AG09309 (cell line): ENCODE results near the gene CREG2.

ENCODE experiments used
- DNase-seq: peaks from one replicate; pipeline ENCODE4 v3.0.0-alpha.2; 2010; ENCODE audit warnings: low read depth
- H3K4me3 ChIP-seq: 2 replicates; pipeline ENCODE4 v1.5.1; 2011; ENCODE audit warnings: mild to moderate bottlenecking, low read depth, low read length, moderate library complexity; ENCODE audit not compliant: control insufficient read depth
- TF ChIP-seq, protein P1 (sequence below): IDR thresholded peaks from 2 replicates; pipeline ENCODE4 v1.5.1; 2011; ENCODE audit warnings: mild to moderate bottlenecking, low read depth, low read length, inconsistent platforms; ENCODE audit not compliant: insufficient read depth, control insufficient read depth; ENCODE audit errors: missing control alignments

CREG2 gene

DNA sequence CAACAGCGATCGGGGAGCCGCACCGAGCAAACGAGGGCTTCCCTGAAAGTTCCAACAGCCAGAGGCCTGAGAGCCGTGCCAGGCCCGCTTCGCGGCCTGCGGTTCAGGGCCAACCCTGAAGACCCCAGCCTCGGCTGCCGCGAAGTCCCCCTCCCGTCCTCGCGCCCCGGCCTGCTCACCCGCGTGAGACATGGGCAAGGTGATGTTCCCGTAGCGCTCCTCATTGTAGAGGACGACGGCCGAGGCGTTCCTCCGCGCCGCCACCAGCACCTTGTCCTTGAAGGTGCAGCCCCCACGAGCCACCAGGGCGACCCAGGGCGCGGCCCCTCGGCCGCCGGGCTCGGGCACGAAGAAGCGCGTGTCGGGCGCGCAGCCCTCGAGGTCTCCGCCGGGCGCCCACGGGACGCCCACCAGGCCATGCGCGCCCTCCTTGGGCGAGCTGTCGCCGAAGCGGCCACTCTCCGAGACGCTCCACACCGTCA, 79.3 kb downstream of the CREG2 start:
- TF ChIP-seq, protein P1, sequence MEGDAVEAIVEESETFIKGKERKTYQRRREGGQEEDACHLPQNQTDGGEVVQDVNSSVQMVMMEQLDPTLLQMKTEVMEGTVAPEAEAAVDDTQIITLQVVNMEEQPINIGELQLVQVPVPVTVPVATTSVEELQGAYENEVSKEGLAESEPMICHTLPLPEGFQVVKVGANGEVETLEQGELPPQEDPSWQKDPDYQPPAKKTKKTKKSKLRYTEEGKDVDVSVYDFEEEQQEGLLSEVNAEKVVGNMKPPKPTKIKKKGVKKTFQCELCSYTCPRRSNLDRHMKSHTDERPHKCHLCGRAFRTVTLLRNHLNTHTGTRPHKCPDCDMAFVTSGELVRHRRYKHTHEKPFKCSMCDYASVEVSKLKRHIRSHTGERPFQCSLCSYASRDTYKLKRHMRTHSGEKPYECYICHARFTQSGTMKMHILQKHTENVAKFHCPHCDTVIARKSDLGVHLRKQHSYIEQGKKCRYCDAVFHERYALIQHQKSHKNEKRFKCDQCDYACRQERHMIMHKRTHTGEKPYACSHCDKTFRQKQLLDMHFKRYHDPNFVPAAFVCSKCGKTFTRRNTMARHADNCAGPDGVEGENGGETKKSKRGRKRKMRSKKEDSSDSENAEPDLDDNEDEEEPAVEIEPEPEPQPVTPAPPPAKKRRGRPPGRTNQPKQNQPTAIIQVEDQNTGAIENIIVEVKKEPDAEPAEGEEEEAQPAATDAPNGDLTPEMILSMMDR, result no peak
- no peak for DNase-seq
- peak overlapping the region; percentile 89 for H3K4me3 ChIP-seq

DNA sequence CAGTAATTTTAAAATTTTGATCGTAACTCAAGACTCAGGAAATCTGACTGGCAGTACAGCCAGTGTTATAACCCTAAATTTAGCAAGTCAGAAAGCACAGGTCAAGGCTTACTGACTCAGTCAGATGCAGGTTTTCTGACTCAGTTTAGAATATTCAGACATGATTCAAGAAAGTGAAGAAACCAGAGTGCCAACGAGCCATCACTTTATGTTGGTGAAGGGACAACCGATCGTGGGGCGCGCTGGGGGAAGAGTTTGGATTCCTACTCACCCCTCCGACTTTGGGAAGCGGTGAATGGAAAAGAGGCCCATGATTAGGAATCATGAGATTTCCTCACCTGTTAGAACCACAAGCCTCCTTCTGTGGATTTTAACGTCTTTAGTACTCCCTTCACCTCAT, 79.8 kb downstream of the CREG2 start:
- DNase-seq, result no peak
- peak overlapping the region; percentile 89 for H3K4me3 ChIP-seq
- TF ChIP-seq, protein P1, result no peak

DNA sequence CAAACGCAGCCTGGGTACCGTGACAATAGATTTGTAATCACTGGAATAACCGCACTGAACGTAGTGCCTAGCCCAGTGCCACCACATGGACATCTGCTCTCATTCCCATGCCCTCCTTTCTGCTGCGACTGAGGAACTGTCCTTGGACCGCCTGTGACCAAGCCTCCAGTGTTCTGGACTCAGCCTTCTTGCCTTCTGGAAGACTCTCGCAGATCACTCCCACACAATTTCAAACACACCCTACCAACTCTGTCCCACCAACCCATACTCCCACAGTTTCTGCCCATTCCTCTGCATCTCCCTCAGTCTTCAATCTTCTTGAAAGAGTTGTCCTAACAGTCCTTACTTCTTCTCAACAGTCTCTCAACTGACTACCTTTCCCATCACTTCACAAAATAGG, 80.9 kb downstream of the CREG2 start:
- TF ChIP-seq, protein P1, result no peak
- no peak for DNase-seq
- peak overlapping the region; percentile 89 for H3K4me3 ChIP-seq

DNA sequence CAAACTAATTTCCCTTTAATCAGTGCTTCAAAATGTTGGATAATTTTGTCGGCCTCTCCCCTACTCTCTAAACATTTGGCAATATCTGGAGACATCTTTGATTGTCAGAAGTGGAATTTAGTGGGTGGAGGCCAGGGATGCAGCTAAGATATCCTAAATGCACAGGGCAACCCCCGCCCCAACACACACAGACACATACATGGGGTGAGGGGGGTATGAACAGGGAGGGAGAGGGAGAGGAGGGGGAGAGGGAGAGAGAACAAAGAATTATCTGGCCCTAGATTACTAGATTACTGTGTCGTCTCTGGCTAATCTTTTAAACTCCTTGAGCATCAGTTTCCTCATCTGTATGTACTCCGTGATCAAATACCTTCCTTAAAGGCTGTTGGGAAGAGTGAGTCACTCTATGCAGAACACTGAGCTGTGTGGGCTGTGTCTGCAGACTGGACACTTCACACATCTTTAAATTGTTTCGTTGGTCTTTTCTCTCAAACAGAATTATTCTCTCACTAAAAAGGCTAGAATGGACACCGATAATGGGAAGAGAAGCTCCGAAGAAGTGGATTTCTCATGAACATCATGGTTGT, 81.7 kb downstream of the CREG2 start:
- DNase-seq, result peak; percentile 17
- H3K4me3 ChIP-seq, result peak overlapping the region; percentile 12
- TF ChIP-seq, protein P1, result no peak

DNA sequence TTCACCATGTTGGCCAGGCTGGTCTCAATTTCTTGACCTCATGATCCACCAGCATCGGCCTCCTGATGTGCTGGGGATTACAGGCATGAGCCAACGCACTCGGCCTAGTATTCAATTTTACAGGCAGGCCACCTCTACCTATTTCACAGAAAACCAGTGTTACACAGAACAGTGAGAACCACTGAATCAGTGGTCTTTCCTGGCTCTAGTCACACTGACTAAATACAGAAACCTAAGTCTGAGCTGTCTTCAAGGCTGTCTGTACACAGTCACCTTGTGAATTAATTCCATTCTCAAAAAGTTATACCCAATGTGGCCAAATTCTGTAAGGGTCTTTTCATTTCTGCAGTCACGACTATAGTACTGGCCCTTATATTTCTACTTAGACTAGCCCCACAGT, 82.3 kb downstream of the CREG2 start:
- no peak for DNase-seq
- no peak overlapping the region for H3K4me3 ChIP-seq
- TF ChIP-seq, protein P1, result no peak

DNA sequence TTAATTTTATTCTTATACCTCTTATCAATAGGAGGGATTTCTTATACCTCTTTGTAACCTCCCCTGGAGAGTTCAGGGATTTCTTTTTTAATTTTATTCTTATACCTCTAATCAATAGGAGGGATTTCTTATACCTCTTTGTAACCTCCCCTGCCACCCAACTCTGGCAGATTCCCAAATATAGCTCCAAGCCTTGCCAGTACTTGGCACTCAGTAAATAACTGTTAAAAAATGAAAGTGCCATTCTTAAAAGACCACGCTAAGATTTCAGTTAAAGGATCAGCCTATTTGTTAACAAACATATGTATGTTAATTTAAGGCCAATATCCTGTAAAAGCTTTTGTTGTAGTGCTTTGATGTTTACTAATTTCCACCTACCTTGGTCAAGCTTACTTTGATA, 83.6 kb downstream of the CREG2 start:
- TF ChIP-seq, protein P1, result no peak
- no peak for DNase-seq
- no peak overlapping the region for H3K4me3 ChIP-seq
